NCI-H2196 (cell line): ENCODE data around the gene TMEM239.
"Not testable (repeated sequence)": the region's sequence is repeated elsewhere in the genome, so short reads cannot be mapped to it uniquely, and the experiment has no call there.

Experiments
- DNase-seq: peaks from one replicate; lab custom pipeline; 2025; ENCODE audit not compliant: unreplicated experiment; lab: John Stamatoyannopoulos, UW

TMEM239 gene

DNA sequence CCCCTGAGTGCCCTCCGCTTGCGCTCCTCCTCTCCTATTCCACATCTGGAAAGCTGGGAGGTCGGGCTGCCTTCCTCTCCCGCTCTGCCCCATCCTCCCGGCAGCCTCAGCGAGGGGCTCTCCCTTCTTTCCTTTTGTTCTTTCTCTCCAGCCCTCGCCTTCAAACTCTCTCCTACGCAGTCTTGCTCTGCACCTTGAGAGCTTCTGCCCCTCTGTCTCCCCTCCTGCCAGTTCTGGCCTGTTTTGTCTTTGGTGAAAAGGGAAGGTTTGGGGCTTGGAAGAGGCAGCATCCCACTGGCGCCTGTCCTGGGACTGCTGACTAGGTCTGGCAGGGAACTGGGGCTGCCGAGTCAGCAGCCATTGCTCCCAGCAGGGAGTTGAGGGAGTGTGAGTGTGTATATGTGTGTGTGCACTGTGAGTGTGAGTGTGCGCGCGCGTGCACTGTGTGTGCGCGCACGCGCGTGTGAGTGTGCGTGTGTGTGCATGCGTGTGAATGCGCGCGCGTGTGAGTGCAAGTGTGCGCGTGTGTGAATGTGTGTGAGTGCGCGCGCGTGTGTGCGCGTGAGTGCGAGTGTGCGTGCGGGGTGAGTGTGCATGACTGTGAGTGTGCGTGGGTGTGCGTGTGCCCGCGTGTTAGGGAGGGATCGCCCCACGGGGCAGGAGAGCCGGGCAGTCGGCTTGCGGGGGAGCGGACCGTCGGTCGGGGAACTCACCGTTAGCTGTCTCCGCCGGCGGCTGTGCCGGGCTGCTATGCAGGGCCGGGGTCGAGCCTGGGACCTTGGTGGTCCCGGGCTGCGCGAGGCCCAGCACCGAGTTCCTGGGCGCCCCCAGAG, 16.3 kb upstream of the TMEM239 start:
- DNase-seq = no peak

- DNase-seq = no peak
These were observed 15.5 kb upstream of the TMEM239 start, which contains the start of gene CPXM1 for GRCh38 chr20:2800521-2801285. CPXM1 (minus strand) TSS chr20:2800627; CDS start chr20:2800572, 55 bp downstream.

- DNase-seq = no peak
These were observed 14.9 kb upstream of the TMEM239 start for GRCh38 chr20:2801286-2801728.

DNA sequence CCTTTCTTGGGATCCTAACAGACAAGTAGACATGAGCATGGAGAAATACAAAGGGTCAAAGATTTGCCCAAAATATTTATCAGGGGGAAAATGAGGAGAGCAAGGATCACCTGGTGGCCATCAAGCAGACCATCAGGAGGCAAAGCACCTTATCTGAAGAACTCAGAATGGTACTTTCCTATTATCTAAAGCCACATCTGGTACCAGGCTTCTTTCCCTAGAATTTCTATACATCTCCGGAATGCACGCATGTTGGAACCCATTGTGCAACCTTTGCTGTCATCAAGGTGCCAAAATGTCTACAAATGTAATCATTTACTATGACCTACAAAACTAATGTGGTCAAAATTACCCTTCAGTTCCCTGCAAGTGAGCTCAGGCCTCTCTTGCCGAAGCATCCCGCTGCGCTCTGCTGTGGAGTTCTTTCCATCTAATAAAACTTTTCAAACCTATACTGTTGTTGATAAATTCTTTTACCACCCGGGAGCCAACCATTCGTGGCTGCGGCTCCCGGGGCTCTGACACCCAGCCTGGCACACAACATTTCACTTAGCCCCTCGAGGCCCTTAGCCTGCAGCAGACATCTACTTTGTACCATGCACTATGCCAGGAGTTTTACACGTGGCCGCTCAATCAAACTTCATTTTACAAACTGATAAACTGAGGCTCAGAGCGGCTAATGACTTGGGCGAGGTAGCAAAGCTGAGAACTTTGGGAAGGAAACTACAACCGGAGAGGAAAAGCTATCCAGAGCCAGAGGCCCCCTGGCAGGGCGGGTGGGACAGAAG, 11.9 kb upstream of the TMEM239 start:
- no peak for DNase-seq

DNA sequence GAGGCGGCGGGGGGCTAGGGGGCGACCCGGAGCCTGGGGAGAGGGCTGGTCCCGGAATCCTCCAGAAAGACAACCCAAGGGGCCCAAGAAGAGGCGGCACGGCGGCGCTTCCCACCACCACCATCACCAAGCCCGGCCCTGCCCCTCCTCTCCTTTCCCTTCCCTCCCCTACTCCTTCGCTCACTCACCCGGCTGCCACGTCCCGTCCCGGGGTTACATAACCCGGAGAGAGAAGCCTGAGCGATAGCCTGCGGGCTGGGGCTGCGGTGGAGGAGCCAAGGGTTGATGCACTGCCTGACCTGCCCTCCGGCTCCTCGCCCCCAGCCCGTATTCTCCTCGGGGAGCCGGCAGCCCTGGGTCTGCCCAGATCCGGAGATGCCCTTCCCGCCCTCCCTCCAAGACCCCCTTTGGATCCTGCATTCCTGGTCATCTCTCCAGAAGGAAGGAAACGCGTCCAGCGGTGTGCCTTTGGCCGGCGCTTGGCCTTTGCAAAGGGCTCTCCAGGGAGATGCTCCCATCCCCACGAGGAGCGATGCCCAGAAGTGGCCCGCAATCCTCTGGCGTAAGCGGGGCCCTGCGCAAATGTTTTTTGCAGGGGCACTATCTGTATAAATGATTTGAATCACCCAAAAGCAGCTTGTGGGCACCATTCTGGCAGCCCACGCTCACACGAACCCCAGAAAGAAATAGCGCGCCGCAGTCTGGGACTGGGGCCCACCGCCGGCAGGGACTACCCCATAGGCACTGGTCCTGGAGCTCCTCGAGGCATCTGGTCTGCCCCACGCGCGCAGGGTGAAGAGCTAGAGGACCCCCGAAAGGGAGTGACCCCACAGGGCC, 11.1 kb upstream of the TMEM239 start:
- no peak for DNase-seq

DNA sequence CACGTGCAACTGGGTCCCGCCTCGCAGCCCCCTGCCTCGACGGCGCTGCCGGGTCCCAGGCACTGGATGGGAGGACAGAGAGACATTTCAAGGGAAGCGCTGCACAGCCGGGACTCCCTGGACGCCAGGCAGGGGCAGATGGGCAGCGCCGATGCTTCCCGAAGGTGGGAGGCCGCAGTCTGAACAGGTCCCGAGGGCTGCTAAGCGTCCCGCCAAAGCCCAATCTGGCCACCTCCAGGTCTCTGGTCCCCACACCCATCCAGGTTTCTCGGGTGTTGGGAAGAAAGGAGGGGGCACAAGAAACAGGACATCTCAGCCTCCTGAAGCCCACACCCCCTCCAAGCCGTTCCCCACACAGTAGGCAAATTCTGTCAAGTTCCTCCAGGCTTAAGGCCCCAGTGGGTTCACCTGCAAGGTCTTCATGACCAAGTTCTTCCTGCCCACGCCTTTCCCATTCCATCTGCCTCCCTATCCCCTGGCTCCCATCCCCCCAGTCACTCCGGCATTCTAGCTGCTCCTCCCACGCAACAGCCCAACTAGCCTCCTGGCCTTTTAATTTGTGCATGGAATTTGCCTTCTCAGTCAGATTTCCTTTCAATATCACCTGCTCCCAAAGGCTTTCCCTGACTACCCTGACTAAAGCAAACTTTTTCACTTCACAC, 10.3 kb upstream of the TMEM239 start:
- no peak for DNase-seq

GRCh38 chr20:2806351-2806701, 9.8 kb upstream of the TMEM239 start:
- DNase-seq = no peak

- no peak for DNase-seq
These were observed 9.1 kb upstream of the TMEM239 start for GRCh38 chr20:2807019-2807418.

- DNase-seq = not testable (repeated sequence)
These were observed 8.2 kb upstream of the TMEM239 start for GRCh38 chr20:2807929-2808328.

- DNase-seq = no peak
These were observed 6.5 kb upstream of the TMEM239 start for GRCh38 chr20:2809690-2810089.

- no peak for DNase-seq
These were observed 4.0 kb upstream of the TMEM239 start for GRCh38 chr20:2812189-2812588.

- no peak for DNase-seq
These were observed 2.1 kb upstream of the TMEM239 start for GRCh38 chr20:2814076-2814475.

DNA sequence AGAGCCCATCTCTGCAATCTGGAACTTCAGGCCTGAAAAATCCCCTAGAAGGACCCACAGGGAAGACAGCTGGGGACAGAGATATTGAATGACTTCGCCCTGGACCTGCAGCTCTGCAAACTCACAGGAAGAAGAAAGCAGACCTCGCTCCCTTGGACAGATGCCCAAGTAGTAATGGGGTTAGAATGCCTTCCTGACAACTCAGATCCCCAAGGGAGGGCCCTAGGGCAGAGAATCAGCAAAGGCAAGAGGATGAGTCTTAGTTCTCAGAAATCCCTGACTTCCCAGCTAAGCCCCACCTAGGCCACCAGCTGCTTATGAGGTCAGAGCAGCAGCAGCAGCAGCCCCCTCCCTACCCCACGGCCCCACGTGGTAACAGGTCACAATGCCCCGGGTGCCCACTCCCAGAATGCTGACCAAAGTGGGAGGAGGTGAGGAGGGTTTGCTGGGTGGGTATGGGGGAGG, 1.5 kb upstream of the TMEM239 start, which contains the start of gene C20orf141:
TSS of gene C20orf141 (plus strand) at position 401 of the 465 bp plus-strand sequence. CDS start 198 bp downstream, outside the sequence.
- DNase-seq = no peak

DNA sequence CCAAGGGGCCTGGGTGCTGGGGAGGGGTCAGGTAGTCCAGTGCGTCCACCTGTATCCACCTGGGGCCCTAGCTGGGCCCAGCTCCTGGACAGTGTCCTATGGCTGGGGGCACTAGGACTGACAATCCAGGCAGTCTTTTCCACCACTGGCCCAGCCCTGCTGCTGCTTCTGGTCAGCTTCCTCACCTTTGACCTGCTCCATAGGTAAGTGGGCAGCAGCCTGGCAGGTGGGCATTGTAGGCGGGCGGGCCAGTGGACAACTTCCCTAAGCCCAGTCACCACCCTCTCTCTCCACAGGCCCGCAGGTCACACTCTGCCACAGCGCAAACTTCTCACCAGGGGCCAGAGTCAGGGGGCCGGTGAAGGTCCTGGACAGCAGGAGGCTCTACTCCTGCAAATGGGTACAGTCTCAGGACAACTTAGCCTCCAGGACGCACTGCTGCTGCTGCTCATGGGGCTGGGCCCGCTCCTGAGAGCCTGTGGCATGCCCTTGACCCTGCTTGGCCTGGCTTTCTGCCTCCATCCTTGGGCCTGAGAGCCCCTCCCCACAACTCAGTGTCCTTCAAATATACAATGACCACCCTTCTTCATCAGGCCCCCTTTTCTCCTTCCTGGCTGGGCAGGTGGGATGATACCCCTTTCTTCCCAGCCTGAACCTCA, 793 bp upstream of the TMEM239 start:
- DNase-seq = no peak

- DNase-seq = no peak
These were observed 598 bp downstream of the TMEM239 start for GRCh38 chr20:2816583-2817340.

DNA sequence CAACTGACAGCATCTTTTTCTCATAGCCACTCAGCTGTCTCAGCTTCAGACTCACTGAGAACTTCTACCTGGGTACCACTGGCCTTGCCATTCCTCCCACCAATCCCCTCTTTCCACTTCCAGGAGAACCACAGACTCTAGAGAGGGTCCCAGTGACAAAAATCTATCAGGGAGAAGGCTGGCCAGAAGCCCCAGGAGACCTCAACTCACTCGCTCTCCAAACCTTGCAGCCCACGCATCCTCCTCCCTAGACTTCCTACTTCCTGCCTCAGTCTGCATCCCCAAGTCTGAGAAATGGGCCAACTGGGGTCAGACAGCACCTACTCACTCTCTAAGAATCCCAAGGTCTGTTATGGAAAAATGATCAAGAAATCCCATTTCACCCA, 1.2 kb downstream of the TMEM239 start:
- no peak for DNase-seq

DNA sequence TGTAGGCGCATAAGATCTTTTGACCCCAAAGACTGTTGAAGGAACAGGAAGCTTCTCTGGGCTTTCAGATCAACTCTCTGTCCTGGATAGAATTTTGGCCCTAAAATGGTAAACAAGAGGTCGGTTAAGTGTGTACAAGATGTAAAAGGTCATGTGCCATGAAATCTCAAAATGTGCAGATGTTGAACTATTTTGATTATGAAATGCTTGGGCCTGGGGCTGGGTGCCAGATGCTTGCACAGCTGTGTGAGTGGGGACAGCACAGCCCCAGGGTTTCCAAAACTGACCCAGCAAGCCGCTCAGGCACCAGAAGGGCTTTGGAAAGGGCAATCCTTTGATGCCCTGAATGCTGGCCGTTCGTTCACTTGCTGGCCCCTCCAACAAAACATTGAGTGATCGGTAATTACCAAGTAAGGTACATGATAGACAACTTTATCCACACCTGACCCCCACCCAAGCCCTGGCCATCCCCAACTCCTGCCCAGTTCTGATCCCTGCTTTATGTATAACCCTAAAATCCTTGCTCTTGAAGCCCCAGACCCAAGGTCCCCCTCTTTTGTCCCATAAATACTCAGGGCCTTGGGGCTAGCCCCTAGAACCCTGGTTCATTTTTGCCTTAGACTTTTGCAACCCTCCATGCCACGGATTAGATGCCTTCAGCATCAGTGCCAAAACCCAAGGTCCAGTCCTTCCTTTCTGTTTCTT, 1.9 kb downstream of the TMEM239 start:
- no peak for DNase-seq
